Right atrium auricular region (tissue), 2 donors: Measurements from ENCODE around the gene TET1. TPM values are rescaled to one million over a fixed set of nuclear protein-coding genes. Genes with fewer than 3 reads are reported as not detected.
"Not testable (repeated sequence)": the region's sequence is repeated elsewhere in the genome, so short reads cannot be mapped to it uniquely, and the experiment has no call there.

ENCODE experiments used
- DNase-seq: peaks from one replicate; pipeline ENCODE4 v3.0.0-alpha.2; 2019; ENCODE audit warnings: low spot score
- H3K27ac ChIP-seq, 2 donors: fragments of 200-600 bp; sonication (generic); 1 replicate in 1 of 2; 2 replicates in 1 of 2; pipeline ENCODE4 v1.5.1; 2016 to 2019
- H3K27me3 ChIP-seq, 2 donors: fragments of 200-600 bp; sonication (generic); one replicate each; pipeline versions ENCODE4 v1.5.1 to v1.6.0; 2017 to 2019
- H3K36me3 ChIP-seq: fragments of 200-600 bp; sonication (generic); one replicate; pipeline ENCODE4 v1.5.1; 2016
- H3K4me1 ChIP-seq, 2 donors: fragments of 200-600 bp; sonication (generic); one replicate each; pipeline versions ENCODE4 v1.5.1 to v1.6.0; 2017 to 2019
- H3K4me3 ChIP-seq, 2 donors: fragments of 200-600 bp; sonication (generic); 1 replicate in 1 of 2; 2 replicates in 1 of 2; pipeline ENCODE4 v1.5.1; 2017 to 2019; ENCODE audit warnings: mild to moderate bottlenecking in 1 of 2, moderate library complexity in 1 of 2
- H3K9me3 ChIP-seq, 2 donors: fragments of 200-600 bp; sonication (generic); one replicate each; pipeline ENCODE4 v1.5.1; 2019
- CTCF ChIP-seq, 2 donors: fragments of 200-600 bp; sonication (generic); IDR thresholded peaks; one replicate each; pipeline ENCODE4 v1.5.1; 2019; ENCODE audit warnings: antibody characterized with exemption in 2 of 2
- total RNA-seq, 2 donors: library from RNA; depleted of rRNA; stranded (reverse); fragments of >200 nt; gene quantifications; one replicate each; pipeline ENCODE4 v1.1.0, GENCODE V29; 2016

The TET1 gene
- total RNA-seq, 2 donors from 2014 or later = 2.4 to 3.0 TPM

GRCh38 chr10:68725016-68725415, 164.9 kb downstream of the TET1 start:
- Histone ChIP-seq H3K27ac (no peak overlapping the region), H3K4me1 (peaks cover 0 to 11% of the 10 kb centered on the region in 2 donors), H3K4me3 (no peak overlapping the region), H3K9me3 (no peaks in the 10 kb centered on the region), H3K36me3 (peaks cover 42% of the 10 kb centered on the region), H3K27me3 (no peaks in the 10 kb centered on the region)
- no peak for TF ChIP-seq CTCF (IDR thresholded peaks at IDR 0.05)
- DNase-seq = peak; percentile 55

GRCh38 chr10:68727146-68727545, 167.0 kb downstream of the TET1 start:
- peaks cover 59% of the 10 kb centered on the region for H3K36me3 ChIP-seq
- DNase-seq = no peak
- no peak overlapping the region for H3K27ac ChIP-seq
- no peak overlapping the region for H3K4me3 ChIP-seq
- no peak for TF ChIP-seq CTCF (IDR thresholded peaks at IDR 0.05)
- no peaks in the 10 kb centered on the region for H3K9me3 ChIP-seq
- no peaks in the 10 kb centered on the region for H3K27me3 ChIP-seq
- H3K4me1 ChIP-seq = peaks cover 0 to 8% of the 10 kb centered on the region in 2 donors

DNA sequence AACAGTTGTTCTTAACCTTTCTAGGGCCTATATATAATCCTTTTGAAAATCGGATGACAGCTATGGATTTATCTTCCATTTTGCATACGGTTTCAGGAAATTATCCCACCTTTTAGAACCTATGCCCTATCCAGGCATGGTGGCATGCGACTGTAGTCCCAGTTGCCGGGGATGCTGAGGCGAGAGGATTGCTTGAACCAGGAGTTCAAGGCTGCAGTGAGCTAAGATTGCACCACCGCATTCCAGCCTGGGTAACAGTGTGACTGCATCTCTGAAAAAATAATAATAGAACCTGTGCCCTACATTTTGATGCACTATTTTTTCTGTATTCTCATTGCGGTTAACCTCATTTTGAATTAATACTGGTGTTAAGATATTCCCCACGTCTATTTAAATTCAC, 172.5 kb downstream of the TET1 start:
- TF ChIP-seq CTCF (IDR thresholded peaks at IDR 0.05) = no peak
- no peaks in the 10 kb centered on the region for H3K9me3 ChIP-seq
- no peak overlapping the region for H3K4me3 ChIP-seq
- H3K36me3 ChIP-seq = peaks cover 80% of the 10 kb centered on the region
- H3K27me3 ChIP-seq = no peaks in the 10 kb centered on the region
- no peak for DNase-seq
- H3K4me1 ChIP-seq = no peaks in the 10 kb centered on the region
- no peak overlapping the region for H3K27ac ChIP-seq

DNA sequence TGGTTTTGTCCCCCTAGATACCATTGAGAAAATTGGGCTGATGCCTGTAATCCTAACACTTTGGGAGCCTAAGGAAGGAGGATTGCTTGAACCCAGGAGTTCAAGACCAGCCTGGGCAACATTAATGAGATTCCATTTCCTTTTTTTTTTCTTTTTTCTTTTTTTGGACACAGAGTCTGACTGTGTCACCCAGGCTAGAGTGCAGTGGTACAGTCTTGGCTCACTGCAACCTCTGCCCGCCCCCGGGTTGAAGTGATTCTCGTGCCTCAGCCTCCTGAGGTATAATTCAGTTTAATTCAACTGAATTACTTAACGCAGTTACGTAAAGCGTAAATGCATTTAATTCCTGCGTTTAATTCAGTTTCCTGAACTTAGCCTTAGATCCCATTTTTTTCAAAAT, 174.2 kb downstream of the TET1 start:
- peaks cover 82% of the 10 kb centered on the region for H3K36me3 ChIP-seq
- H3K9me3 ChIP-seq = no peaks in the 10 kb centered on the region
- no peaks in the 10 kb centered on the region for H3K27me3 ChIP-seq
- no peak overlapping the region for H3K4me3 ChIP-seq
- H3K4me1 ChIP-seq = no peaks in the 10 kb centered on the region
- H3K27ac ChIP-seq = no peak overlapping the region
- DNase-seq = no peak
- no peak for TF ChIP-seq CTCF (IDR thresholded peaks at IDR 0.05)

DNA sequence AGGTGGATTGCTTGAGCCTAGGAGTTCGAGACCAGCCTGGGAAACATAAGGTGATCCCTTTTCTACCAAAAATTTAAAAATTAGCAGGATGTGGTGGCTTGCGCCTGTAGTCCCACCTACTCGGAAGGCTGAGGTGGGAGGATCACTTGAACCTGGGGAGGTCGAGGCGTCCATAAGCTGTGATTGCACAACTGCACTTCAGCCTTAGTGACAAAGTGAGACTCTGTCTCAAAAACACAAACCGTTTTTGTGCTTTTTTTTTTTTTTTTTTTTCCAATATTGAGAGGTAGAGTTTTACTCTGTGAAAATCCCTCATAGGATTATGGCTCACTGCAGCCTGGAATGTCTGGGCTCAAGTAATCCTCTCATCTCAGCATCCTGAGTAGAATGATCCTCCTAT, 175.0 kb downstream of the TET1 start:
- Histone ChIP-seq H3K27me3 (no peaks in the 10 kb centered on the region), H3K27ac (no peak overlapping the region), H3K36me3 (peaks cover 82% of the 10 kb centered on the region), H3K4me1 (no peaks in the 10 kb centered on the region), H3K9me3 (no peaks in the 10 kb centered on the region), H3K4me3 (no peak overlapping the region)
- TF ChIP-seq CTCF (IDR thresholded peaks at IDR 0.05) = no peak
- peak; percentile 2 for DNase-seq

- DNase-seq, H3K4me3 ChIP-seq, H3K27ac ChIP-seq, H3K9me3 ChIP-seq, H3K27me3 ChIP-seq, H3K4me1 ChIP-seq: not testable (repeated sequence)
- peaks cover 85% of the 10 kb centered on the region for H3K36me3 ChIP-seq
Observed at GRCh38 chr10:68735739-68736138, 175.6 kb downstream of the TET1 start.

GRCh38 chr10:68740676-68741075, 180.5 kb downstream of the TET1 start:
- DNase-seq, H3K27me3 ChIP-seq, H3K9me3 ChIP-seq, H3K4me3 ChIP-seq, H3K27ac ChIP-seq, H3K4me1 ChIP-seq: not testable (repeated sequence)
- peaks cover 83% of the 10 kb centered on the region for H3K36me3 ChIP-seq
